Upper lobe of right lung (tissue), 1 donor: Measurements from ENCODE around the gene SMIM28. TPM values are rescaled to one million over a fixed set of nuclear protein-coding genes. Genes with fewer than 3 reads are reported as not detected.

ENCODE experiments used
- ATAC-seq: fragments of 200-7000 bp; cut with Tn5 transposase; one replicate; pipeline ENCODE4 v1.9.1; 2020; ENCODE audit warnings: mild to moderate bottlenecking, moderate library complexity
- DNase-seq: peaks from one replicate; pipeline ENCODE4 v3.0.0-alpha.2; 2020
- H3K27ac ChIP-seq: fragments of 200-600 bp; one replicate; pipeline ENCODE4 v1.8.0; 2022
- H3K27me3 ChIP-seq: fragments of 200-600 bp; one replicate; pipeline ENCODE4 v1.8.0; 2022; ENCODE audit warnings: mild to moderate bottlenecking
- H3K36me3 ChIP-seq: fragments of 200-600 bp; one replicate; pipeline ENCODE4 v1.8.0; 2022
- H3K4me1 ChIP-seq: fragments of 200-600 bp; one replicate; pipeline ENCODE4 v1.8.0; 2022
- H3K4me3 ChIP-seq: fragments of 200-600 bp; one replicate; pipeline ENCODE4 v1.8.0; 2022; ENCODE audit warnings: mild to moderate bottlenecking
- H3K9me3 ChIP-seq: fragments of 200-600 bp; one replicate; pipeline ENCODE4 v1.8.0; 2022
- intact Hi-C: fragments of 100-400 bp; cut with DNase I; formaldehyde crosslinking; loops from one replicate; pipeline ENCODE4 v1.11.0; 2022
- total RNA-seq: library from RNA; stranded (reverse); fragmentation: NEBNext Ultra II Directional; extraction: Animal tissue kit (Norgen Biotek cat#: 25700); gene quantifications from one replicate; pipeline ENCODE4 v1.2.1, GENCODE V29; 2021
- TF ChIP-seq, protein P1 (sequence below): fragments of 200-600 bp; IDR thresholded peaks from one replicate; pipeline ENCODE4 v1.8.0; 2022; ENCODE audit warnings: antibody characterized with exemption
- donor health status: DM: no; HTN: yes; CAD: no; lungs with severe emphysema.

Gene SMIM28
- total RNA-seq, 1 donor from 2014 or later, result not detected

DNA sequence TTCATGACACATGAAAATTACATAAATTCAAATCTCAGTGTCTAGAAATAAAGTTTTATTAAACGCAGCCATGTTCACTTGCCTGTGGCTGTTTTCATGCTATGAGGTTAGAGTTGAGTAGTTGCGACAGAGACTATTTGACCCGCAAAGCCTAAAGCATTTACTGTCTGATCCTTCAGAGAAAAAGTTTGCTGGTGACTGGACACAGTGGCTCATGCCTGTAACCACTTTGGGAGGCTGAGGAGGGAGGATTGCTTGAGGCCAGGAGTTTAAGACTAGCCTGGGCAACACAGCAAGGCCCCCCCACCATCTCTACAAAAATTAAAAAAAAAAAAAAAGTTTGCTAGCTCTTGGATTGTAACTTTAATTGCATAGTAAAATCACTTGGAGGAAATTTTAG, 9.2 kb downstream of the SMIM28 start:
- Histone ChIP-seq H3K27me3 (no peaks in the 10 kb centered on the region), H3K4me1 (no peaks in the 10 kb centered on the region), H3K9me3 (no peaks in the 10 kb centered on the region), H3K27ac (no peak overlapping the region), H3K36me3 (no peaks in the 10 kb centered on the region), H3K4me3 (no peak overlapping the region)
- intact Hi-C loops, result no loop called here
- TF ChIP-seq, protein P1, sequence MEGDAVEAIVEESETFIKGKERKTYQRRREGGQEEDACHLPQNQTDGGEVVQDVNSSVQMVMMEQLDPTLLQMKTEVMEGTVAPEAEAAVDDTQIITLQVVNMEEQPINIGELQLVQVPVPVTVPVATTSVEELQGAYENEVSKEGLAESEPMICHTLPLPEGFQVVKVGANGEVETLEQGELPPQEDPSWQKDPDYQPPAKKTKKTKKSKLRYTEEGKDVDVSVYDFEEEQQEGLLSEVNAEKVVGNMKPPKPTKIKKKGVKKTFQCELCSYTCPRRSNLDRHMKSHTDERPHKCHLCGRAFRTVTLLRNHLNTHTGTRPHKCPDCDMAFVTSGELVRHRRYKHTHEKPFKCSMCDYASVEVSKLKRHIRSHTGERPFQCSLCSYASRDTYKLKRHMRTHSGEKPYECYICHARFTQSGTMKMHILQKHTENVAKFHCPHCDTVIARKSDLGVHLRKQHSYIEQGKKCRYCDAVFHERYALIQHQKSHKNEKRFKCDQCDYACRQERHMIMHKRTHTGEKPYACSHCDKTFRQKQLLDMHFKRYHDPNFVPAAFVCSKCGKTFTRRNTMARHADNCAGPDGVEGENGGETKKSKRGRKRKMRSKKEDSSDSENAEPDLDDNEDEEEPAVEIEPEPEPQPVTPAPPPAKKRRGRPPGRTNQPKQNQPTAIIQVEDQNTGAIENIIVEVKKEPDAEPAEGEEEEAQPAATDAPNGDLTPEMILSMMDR, result no peak
- no peak for DNase-seq
- ATAC-seq, result no peak

DNA sequence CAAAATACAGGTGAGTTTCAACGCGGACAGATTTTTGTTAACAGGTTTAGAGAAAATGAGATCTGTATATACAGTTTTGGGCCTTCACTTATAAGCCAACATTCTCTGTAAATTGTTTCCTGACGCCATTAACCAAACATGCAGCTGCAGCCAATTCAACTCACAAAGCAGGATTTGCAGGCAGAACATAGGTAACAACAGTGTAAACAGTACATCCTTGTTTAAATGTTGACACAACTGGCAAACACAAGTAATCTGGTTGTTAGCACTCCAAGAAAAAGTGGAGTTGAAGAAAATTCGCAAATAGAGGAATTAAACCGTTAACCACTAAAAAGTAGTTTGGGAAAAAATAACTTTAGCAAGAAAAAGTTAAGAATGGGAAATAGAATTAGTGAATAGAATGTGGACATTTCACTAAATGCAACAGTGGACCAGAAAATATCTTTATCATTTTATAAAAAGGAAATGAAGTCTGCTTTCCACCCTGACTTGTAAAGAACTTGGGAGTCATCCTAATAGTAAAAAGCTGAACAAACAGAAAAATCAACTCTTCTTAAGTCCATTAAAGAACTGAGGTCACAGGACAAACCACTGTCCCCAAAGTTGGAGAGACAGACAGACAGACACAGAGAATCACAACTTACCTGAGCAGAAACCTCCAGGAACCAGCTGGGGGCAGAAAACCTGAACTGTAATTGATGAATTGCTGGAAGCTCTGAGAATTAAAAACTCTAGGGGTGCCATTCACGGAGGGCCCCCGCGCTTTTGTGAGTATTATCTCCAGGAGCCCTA, 10.1 kb downstream of the SMIM28 start:
- H3K9me3 ChIP-seq, result no peaks in the 10 kb centered on the region
- ATAC-seq (no peak), DNase-seq (no peak)
- no peak overlapping the region for H3K27ac ChIP-seq
- intact Hi-C loops, result no loop called here
- TF ChIP-seq, protein P1, result no peak
- no peak overlapping the region for H3K4me3 ChIP-seq
- H3K36me3 ChIP-seq, result no peaks in the 10 kb centered on the region
- no peaks in the 10 kb centered on the region for H3K4me1 ChIP-seq
- H3K27me3 ChIP-seq, result no peaks in the 10 kb centered on the region

DNA sequence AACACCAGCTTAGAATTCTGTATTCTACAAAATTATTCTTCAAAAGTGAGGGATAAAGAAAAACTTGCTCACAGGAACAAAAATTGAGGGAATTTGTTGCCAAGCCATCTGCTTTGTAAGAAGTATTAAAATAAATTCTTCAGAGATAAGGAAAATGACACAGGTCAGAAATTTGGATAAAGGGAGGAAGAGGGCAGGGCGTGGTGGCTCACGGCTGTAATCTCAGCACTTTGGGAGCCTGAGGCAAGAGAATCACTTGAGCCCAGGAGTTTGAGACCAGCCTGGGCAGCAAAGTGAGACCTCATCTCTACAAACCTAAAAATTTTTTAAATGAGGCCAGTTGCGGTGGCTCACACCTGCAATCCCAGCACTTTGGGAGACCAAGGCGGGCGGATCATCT, 11.8 kb downstream of the SMIM28 start:
- Histone ChIP-seq H3K27ac (no peak overlapping the region), H3K4me3 (no peak overlapping the region), H3K9me3 (no peaks in the 10 kb centered on the region), H3K27me3 (no peaks in the 10 kb centered on the region), H3K4me1 (no peaks in the 10 kb centered on the region), H3K36me3 (no peaks in the 10 kb centered on the region)
- TF ChIP-seq, protein P1, result no peak
- no peak for ATAC-seq
- DNase-seq, result no peak
- intact Hi-C loops, result no loop called here

DNA sequence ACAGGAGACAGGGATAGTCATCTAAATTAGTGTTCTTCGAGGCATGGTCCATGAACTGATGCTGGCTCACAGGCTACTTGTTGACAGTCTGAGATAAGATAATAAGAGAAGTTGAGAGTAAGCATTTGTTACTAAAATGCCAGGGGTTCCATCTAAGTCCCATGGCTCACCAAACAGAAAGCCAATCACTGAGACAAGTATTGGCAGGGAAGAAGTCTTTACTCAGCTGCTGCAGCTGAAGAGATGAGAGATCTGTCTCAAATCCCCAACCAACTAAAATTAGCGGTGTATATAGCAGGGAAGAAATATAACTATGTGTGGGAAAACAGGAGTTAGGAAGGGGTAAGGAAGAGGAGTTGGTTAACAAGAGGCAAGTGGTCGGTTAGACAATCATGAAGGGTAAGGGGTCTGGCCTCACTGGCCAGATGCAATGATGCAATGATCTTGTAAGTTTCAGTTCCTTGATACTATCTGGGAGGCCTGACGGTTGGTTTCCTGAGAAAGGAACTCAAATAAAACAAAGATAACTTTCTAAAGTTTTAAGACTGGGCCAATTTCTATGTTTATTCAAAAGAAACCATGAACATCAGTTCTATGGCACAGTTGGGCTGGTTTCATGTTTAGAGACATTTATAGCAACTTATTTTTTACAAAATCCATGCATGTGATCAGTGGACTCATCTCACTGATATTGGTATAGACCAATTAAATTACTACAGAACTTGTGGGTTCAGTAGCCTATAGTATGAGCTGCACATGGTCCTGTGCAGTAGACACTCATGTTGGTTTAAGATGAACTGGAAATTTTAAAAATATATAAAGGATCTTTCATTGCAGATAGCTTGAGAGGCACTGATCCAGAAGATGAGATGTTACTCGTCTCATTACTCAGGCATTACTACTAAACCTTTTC, 16.4 kb downstream of the SMIM28 start:
- H3K4me3 ChIP-seq, result no peak overlapping the region

DNA sequence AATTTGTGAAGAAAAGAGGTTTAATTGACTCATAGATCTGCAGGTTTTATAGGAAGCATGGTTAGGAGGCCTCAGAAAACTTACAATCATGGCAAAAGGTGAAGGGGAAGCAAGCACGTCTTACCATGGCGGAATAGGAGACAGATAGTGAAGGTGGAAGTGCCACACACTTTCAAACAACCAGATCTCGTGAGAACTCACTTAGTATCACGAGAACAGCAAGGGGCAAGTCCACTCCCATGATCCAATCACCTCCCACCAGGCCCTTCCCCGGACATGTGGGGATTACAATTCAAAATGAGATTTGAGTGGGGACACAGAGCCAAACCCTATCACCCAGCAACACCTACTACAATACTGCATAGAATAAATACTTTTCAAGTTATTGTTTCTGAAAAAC, 19.0 kb downstream of the SMIM28 start:
- H3K9me3 ChIP-seq, result no peaks in the 10 kb centered on the region
- TF ChIP-seq, protein P1, result no peak
- H3K4me1 ChIP-seq, result no peaks in the 10 kb centered on the region
- intact Hi-C loops, result no loop called here
- H3K27me3 ChIP-seq, result no peaks in the 10 kb centered on the region
- H3K4me3 ChIP-seq, result no peak overlapping the region
- H3K36me3 ChIP-seq, result no peaks in the 10 kb centered on the region
- DNase-seq (no peak), ATAC-seq (no peak)
- no peak overlapping the region for H3K27ac ChIP-seq

More for the DNA sequence above, 16.4 kb downstream of the SMIM28 start:
- Histone ChIP-seq H3K36me3 (no peaks in the 10 kb centered on the region), H3K4me1 (no peaks in the 10 kb centered on the region), H3K27ac (no peak overlapping the region), H3K27me3 (no peaks in the 10 kb centered on the region), H3K9me3 (no peaks in the 10 kb centered on the region)
- ATAC-seq (no peak), DNase-seq (no peak)
- TF ChIP-seq, protein P1, result no peak
- intact Hi-C loops, result no loop called here
